Measurements from ENCODE around the gene ATP2A3. TPM values are rescaled to one million over a fixed set of nuclear protein-coding genes. Genes with fewer than 3 reads are reported as not detected.

Gene ATP2A3
- total RNA-seq, 1 experiment from 2014 or later, result 8.2 TPM

- CTCF ChIA-PET, result no interaction called here
- H3K27me3 Mint-ChIP-seq (ENCODE audit: insufficient read depth, unreplicated experiment), result no peaks in the 10 kb centered on the region
- no peaks in the 10 kb centered on the region for H3K4me1 ChIP-seq
- POLR2A ChIA-PET, result no interaction called here
- H3K27me3 ChIP-seq (replicated peaks; ENCODE audit: control insufficient read depth, insufficient read depth, low read length), result no peaks in the 10 kb centered on the region
- no peak for DNase-seq
- no peaks in the 10 kb centered on the region for H3K36me3 Mint-ChIP-seq (ENCODE audit: insufficient read depth, unreplicated experiment)
- no peaks in the 10 kb centered on the region for H3K36me3 ChIP-seq (ENCODE audit: control insufficient read depth, insufficient read depth, low read length)
- H3K4me1 Mint-ChIP-seq (ENCODE audit: low read depth, unreplicated experiment), result no peaks in the 10 kb centered on the region
- peaks cover 7% of the 10 kb centered on the region for H3K9me3 Mint-ChIP-seq (ENCODE audit: unreplicated experiment)
- H3K4me3 Mint-ChIP-seq (ENCODE audit: unreplicated experiment), result no peak overlapping the region
- no peak for TF ChIP-seq CTCF (IDR thresholded peaks at IDR 0.05; ENCODE audit: insufficient read depth in 1 of 2, low read depth in 1 of 2, low read length in 1 of 2, severe bottlenecking in 1 of 2, unreplicated experiment in 1 of 2)
- no peak overlapping the region for H3K27ac Mint-ChIP-seq (ENCODE audit: unreplicated experiment)
- no peaks in the 10 kb centered on the region for H3K9me3 ChIP-seq
- H3K4me3 ChIP-seq (ENCODE audit: low read depth, low read length), result no peak overlapping the region
- BruUV-seq (replicated peaks), result no TSS peak
- intact Hi-C loops (cut with micrococcal nuclease; ENCODE audit: unreplicated experiment), result no loop called here
These were observed 10.7 kb upstream of the ATP2A3 start for GRCh38 chr17:3974980-3975379.

GRCh38 chr17:3974138-3974687 is 10.0 kb upstream of the ATP2A3 start:
- Histone ChIP-seq H3K9me3 (no peaks in the 10 kb centered on the region), H3K4me1 (no peaks in the 10 kb centered on the region), H3K4me3 (ENCODE audit: low read depth, low read length) (no peak overlapping the region), H3K36me3 (ENCODE audit: control insufficient read depth, insufficient read depth, low read length) (no peaks in the 10 kb centered on the region), H3K27me3 (replicated peaks; ENCODE audit: control insufficient read depth, insufficient read depth, low read length) (no peaks in the 10 kb centered on the region)
- Mint-ChIP-seq H3K27ac (ENCODE audit: unreplicated experiment) (no peak overlapping the region), H3K9me3 (ENCODE audit: unreplicated experiment) (peaks cover 7% of the 10 kb centered on the region), H3K4me1 (ENCODE audit: low read depth, unreplicated experiment) (no peaks in the 10 kb centered on the region), H3K27me3 (ENCODE audit: insufficient read depth, unreplicated experiment) (no peaks in the 10 kb centered on the region), H3K36me3 (ENCODE audit: insufficient read depth, unreplicated experiment) (no peaks in the 10 kb centered on the region), H3K4me3 (ENCODE audit: unreplicated experiment) (no peak overlapping the region)
- no peak for DNase-seq
- CTCF ChIA-PET, result no interaction called here
- intact Hi-C loops (cut with micrococcal nuclease; ENCODE audit: unreplicated experiment), result no loop called here
- POLR2A ChIA-PET, result no interaction called here
- no TSS peak for BruUV-seq (replicated peaks)
- no peak for TF ChIP-seq CTCF (IDR thresholded peaks at IDR 0.05; ENCODE audit: insufficient read depth in 1 of 2, low read depth in 1 of 2, low read length in 1 of 2, severe bottlenecking in 1 of 2, unreplicated experiment in 1 of 2)

GRCh38 chr17:3973495-3974137 is 9.4 kb upstream of the ATP2A3 start:
- intact Hi-C loops (cut with micrococcal nuclease; ENCODE audit: unreplicated experiment), result no loop called here
- H3K27ac Mint-ChIP-seq (ENCODE audit: unreplicated experiment), result no peak overlapping the region
- BruUV-seq (replicated peaks), result no TSS peak
- Histone ChIP-seq H3K4me3 (ENCODE audit: low read depth, low read length) (no peak overlapping the region), H3K9me3 (no peaks in the 10 kb centered on the region), H3K27me3 (replicated peaks; ENCODE audit: control insufficient read depth, insufficient read depth, low read length) (no peaks in the 10 kb centered on the region), H3K36me3 (ENCODE audit: control insufficient read depth, insufficient read depth, low read length) (no peaks in the 10 kb centered on the region), H3K4me1 (no peaks in the 10 kb centered on the region)
- H3K4me3 Mint-ChIP-seq (ENCODE audit: unreplicated experiment), result no peak overlapping the region
- no peaks in the 10 kb centered on the region for H3K36me3 Mint-ChIP-seq (ENCODE audit: insufficient read depth, unreplicated experiment)
- TF ChIP-seq CTCF (IDR thresholded peaks at IDR 0.05; ENCODE audit: insufficient read depth in 1 of 2, low read depth in 1 of 2, low read length in 1 of 2, severe bottlenecking in 1 of 2, unreplicated experiment in 1 of 2), result no peak
- H3K4me1 Mint-ChIP-seq (ENCODE audit: low read depth, unreplicated experiment), result no peaks in the 10 kb centered on the region
- POLR2A ChIA-PET, result no interaction called here
- CTCF ChIA-PET, result no interaction called here
- peaks cover 7% of the 10 kb centered on the region for H3K9me3 Mint-ChIP-seq (ENCODE audit: unreplicated experiment)
- H3K27me3 Mint-ChIP-seq (ENCODE audit: insufficient read depth, unreplicated experiment), result no peaks in the 10 kb centered on the region
- DNase-seq, result no peak

All from Caco-2 (cell line).